Stimulated activated CD4-positive, alpha-beta T cell treated with anti-CD3 and anti-CD28 coated beads, Interleukin-4, amount 100 ng/mL, for 1 hour (primary cell): ENCODE data around the gene JAM3.
"Not testable (repeated sequence)": the region's sequence is repeated elsewhere in the genome, so short reads cannot be mapped to it uniquely, and the experiment has no call there.

Source experiments
- DNase-seq: peaks from one replicate; pipeline ENCODE4 v3.0.0-alpha.2; 2020

JAM3 gene

DNA sequence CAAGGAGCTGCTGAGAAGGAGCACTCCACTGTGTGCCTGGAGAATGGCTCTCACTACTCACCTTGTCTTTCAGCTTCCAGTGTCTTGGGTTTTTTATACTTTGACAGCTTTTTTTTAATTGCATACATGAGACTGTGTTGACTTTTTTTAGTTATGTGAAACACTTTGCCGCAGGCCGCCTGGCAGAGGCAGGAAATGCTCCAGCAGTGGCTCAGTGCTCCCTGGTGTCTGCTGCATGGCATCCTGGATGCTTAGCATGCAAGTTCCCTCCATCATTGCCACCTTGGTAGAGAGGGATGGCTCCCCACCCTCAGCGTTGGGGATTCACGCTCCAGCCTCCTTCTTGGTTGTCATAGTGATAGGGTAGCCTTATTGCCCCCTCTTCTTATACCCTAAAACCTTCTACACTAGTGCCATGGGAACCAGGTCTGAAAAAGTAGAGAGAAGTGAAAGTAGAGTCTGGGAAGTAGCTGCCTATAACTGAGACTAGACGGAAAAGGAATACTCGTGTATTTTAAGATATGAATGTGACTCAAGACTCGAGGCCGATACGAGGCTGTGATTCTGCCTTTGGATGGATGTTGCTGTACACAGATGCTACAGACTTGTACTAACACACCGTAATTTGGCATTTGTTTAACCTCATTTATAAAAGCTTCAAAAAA is 82.3 kb downstream of the JAM3 start:
- no peak for DNase-seq

DNA sequence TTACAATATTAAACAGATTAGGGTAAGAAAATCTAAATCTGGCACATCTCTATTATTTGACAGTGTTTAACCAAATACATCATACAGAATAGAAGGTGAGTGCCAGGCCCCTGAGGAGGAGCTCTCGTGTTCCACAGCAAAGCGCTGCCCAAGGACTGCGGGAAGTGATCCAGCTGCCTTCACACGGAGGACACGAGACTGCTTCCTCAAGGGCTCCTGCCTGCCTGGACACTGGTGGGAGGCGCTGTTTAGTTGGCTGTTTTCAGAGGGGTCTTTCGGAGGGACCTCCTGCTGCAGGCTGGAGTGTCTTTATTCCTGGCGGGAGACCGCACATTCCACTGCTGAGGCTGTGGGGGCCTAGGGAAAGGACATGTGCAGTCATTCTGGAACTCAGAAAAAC is 83.8 kb downstream of the JAM3 start:
- no peak for DNase-seq

GRCh38 chr11:134153147-134153905 is 84.5 kb downstream of the JAM3 start:
- DNase-seq: no peak

- no peak for DNase-seq
Observed at GRCh38 chr11:134154441-134154840, 85.6 kb downstream of the JAM3 start.

DNA sequence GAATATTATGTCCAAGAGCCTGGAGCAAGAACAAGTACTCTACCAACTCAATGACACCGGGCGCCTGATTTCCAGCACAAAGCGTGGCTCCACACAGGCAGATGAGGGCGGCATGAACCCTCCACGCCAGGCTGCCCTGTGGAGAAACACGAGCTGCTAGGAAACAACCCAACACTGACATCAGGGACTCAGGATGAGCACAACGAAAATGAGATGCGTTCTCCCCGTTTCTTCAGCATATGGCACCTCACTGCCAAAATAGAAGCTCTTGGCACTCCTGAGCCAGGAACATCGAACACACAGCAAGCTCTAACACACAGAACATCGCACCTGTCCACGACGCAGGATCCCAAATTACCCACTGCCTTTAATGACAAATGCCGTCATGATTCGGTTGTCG is 86.6 kb downstream of the JAM3 start:
- DNase-seq: no peak

DNA sequence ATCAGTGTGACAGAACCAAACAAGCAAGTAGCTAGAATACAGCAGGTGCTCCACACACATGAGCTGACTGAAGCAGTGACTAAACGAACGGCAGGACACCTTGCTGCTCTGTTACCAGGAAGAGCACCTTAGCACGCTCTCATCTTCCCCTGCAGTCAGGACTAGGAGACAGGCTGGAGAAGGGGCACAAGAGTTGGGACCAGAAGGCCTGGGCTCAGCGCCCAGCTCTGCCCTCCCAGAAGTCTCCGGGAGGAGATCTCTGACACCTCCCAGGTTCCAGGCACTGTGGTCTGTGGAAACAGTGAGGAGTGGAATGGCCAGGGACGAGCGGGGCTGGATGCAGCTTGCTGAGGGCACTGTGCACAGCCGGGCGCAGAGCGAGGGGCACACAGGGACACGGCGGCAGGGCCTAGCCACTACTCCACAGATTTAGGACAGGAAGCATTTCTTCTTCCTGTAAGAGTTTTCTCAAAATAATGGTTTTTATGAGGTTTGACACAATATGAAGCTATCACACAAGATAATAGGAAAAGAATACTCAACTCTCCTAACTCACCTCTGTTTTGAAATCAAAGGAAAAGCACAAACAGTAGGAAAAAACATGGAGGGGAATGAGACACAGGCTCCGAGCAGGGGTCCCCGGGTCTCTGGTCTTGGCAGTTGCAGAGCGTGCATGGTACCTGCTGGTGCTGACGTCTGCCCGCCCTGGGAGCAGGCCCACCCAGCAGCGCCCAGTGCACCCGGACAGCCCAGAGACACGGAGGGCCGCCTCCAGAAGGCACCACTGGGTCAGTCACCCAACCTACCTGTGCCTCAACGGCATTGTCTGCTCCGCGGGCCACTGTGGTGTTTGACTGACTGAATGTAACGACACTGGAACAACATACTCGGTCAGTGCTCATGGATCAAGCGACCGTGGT is 87.3 kb downstream of the JAM3 start:
- DNase-seq: no peak

GRCh38 chr11:134157451-134157850 is 88.6 kb downstream of the JAM3 start:
- no peak for DNase-seq

DNA sequence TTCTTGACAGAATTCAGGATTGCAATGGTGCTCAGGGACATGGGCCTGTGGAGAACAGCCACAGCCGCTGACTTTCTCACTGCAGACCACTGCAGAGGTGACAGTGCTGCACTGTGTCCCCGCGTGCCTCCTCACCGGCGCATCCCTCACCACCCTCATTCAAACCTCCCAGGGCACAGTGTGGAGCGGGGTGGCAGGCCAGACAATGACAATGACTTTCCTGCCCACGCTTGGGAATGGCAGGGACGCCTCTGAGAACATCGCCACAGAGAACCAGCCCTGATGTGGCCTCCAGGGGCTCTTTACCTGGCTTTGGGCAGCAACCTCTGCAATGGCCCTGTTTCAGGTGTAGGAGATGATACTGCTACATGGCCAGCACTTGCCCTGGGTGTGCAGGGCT is 89.2 kb downstream of the JAM3 start:
- no peak for DNase-seq

DNA sequence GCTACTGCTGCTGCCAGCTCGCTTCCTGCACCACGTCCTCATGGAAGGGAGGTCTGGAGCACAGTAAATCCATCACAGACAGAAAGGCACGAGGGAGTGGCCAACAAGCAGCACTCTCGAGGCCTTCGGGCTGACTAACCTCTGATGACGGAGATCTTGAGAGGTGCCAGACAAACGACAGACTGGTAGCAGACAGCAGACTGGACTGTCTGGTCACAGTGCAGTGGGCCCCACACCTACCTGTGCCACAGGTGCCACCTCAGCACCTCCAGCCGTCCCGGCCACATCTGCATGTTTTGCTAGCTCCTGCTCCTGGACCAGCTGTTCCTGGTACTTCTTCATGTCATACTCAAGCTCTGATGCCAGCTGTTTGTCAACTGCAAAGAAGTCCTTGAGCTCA is 90.8 kb downstream of the JAM3 start:
- no peak for DNase-seq

DNA sequence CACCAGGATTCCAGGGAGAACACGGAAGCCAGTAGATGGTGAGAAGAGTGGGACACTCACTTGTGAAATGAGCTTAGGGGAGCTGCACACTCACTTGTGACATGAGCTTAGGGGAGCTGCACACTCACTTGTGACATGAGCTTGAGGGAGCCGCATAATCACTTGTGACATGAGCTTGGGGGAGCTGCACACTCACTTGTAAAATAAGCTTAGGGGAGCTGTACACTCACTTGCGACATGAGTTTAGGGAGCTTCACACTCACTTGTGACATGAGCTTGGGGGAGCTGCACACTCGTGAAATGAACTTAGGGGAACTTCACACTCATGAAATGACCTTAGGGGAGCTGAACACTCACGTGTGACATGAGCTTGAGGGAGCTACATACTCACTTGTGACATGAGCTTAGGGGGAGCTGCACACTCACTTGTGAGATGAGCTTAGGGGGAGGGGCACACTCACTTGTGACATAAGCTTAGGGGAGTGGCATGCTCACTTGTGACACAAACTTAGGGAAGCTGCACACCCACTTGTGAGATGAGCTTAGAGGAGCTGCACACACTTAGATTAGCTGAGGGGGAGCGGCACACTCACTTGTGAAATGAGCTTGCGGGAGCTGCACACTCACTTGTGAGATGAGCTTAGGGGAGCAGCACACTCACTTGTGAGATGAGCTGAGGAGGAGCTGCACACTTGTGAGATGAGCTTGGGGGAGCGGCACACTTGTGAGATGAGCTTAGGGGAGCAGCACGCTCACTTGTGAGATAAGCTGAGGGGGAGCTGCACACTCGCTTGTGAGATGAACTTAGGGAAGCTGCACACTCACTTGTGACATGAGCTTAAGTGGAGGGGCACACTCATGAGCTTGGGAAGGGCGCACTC is 95.9 kb downstream of the JAM3 start:
- no peak for DNase-seq

GRCh38 chr11:134170177-134170918 is 101.5 kb downstream of the JAM3 start:
- DNase-seq: no peak

DNA sequence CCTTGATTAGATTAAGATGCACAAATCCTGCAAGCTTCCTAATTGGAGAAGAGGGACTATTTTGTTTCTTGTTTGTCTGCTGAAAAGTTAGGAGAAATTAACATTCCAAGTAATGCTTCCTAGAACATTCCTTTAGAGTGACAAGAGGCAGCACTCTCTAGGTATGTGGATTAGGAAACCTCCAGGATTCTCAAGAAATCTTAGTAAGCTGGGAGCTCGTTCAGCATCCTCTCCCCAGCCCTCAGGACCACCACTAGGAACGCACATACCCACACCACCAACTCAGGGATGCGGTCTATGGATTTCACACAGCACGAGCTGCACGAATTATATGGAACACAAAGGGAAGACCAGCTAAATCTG is 102.0 kb downstream of the JAM3 start:
- DNase-seq: no peak

DNA sequence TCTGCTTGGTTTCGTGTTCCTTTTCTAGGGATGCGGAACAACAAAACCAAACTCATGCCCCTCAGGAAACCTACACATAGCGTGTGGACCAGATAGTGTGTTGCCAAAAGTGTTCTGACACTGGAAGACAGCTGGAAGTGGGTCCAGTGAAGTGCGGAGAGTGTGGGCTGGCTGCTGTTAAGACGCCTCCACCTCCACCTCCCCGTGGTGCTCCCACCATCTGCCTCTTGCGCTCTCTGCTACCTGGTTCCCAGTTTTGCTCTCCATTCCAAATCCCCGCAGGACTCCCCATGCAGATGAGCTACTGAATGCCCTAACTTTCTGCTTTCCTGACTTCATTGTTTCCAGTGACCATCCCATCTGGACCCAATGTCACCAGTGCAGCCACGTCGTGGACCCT is 103.1 kb downstream of the JAM3 start:
- no peak for DNase-seq

- DNase-seq: no peak
Observed at GRCh38 chr11:134173296-134173695, 104.4 kb downstream of the JAM3 start.

GRCh38 chr11:134176284-134176683 is 107.4 kb downstream of the JAM3 start:
- no peak for DNase-seq

DNA sequence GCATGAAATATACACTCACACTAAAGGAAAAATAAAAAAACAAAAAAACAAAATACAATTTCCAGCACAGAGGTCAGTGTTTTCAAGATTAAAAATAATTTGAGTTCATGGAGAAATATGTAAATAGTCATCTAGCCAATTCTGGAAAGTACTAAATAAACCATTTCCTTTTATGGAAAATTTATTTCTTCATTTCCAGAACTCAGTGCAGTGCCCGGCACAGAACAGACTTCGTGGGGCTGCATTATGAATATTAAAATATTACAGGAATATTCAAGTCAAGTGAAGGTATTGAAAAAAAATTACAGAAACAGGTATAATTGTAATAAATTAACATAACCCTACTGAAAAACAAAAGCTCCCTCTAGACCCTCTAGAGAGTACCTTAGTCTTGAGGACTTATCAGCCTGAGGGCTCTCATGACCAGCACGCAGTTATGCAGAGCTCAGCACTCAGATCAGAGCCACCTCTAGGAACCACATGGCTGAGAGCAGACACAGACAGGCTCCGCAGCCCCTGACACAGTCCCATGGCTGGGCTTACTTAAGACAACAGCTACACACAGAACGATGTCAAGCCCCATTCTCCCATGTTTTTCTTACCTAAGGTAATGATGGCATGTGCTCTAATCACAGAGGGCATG is 109.3 kb downstream of the JAM3 start:
- DNase-seq: no peak

- DNase-seq: no peak
Observed at GRCh38 chr11:134181707-134182106, 112.8 kb downstream of the JAM3 start.

DNA sequence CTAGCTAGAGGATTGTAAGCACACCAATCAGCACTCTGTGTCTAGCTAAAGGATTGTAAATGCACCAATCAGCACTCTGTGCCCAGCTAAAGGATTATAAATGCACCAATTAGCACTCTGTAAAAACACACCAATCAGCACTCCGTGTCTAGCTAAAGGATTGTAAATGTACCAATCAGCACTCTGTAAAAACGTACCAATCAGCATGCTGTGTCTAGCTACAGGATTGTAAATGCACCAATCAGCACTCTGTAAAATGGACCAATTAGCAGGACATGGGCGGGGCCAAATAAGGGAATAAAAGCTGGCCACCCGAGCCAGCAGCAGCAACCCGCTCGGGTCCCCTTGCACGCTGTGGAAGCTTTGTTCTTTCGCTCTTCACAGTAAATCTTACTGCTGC is 119.2 kb downstream of the JAM3 start:
- not testable (repeated sequence) for DNase-seq

DNA sequence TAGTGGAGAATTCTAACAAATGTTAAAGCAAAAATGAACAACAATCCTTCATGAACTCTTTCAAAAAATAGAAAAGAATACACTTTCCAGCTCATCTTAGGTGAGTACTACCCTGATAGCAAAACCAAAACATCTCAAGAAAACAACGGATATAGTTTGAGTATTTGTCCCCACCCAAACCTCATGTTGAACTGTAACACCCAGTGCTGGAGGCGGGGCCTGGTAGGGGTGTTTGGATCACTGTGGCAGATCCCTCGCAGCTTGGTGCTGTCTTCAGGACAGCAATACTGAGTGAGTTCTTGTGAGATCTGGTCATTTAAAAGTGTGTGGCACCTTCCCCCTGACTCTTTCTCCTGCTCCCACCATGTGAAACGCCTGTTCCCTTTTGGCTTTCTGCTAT is 127.9 kb downstream of the JAM3 start:
- DNase-seq: no peak

DNA sequence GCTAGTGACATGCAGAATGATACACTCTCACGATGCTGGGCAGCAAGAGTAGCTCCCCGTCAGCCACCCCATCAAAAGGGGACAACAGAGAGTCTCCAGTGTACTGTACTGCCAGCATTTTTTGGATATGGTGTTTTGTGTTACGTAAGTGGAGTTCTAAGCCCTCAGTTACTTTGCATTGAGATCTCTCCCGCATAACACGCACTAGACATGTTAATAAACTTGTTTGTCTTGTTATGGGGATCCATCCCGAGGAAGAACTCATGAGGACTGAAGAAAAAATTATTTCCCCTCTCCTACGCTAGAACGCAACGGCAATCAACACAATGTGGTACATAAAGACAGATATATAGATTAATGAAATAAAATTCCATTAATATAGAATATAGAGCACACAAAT is 130.7 kb downstream of the JAM3 start:
- no peak for DNase-seq

GRCh38 chr11:134200688-134201087 is 131.8 kb downstream of the JAM3 start:
- DNase-seq: no peak
